ENCODE data around the gene KCNH2.

DNA sequence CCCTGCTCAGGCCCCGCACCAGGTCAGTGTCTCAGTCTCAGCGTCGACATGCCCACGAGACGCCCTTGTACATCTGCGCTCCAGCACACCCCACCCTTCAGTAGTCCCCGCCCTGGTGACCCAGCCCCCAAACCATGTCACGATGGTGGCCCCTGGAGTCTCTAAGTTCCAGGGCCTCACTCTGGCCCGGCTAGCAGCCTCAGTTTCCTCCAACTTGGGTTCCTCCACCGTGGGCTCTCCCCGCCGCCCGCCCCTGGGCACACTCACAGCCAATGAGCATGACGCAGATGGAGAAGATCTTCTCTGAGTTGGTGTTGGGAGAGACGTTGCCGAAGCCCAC lies 27.0 kb downstream of the KCNH2 start:
- TF ChIP-seq, protein P1, sequence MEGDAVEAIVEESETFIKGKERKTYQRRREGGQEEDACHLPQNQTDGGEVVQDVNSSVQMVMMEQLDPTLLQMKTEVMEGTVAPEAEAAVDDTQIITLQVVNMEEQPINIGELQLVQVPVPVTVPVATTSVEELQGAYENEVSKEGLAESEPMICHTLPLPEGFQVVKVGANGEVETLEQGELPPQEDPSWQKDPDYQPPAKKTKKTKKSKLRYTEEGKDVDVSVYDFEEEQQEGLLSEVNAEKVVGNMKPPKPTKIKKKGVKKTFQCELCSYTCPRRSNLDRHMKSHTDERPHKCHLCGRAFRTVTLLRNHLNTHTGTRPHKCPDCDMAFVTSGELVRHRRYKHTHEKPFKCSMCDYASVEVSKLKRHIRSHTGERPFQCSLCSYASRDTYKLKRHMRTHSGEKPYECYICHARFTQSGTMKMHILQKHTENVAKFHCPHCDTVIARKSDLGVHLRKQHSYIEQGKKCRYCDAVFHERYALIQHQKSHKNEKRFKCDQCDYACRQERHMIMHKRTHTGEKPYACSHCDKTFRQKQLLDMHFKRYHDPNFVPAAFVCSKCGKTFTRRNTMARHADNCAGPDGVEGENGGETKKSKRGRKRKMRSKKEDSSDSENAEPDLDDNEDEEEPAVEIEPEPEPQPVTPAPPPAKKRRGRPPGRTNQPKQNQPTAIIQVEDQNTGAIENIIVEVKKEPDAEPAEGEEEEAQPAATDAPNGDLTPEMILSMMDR (conservative IDR thresholded peaks at IDR 0.05; ENCODE audit: low read depth, low read length) = no peak
- no peak for TF ChIP-seq EZH2 (IDR thresholded peaks at IDR 0.05; ENCODE audit: borderline replicate concordance, low read depth, low read length, poor library complexity, severe bottlenecking)
